Activated CD4-positive, alpha-beta T cell treated with anti-CD3 and anti-CD28 coated beads, Interleukin-2, Interleukin-6, amounts not matched to agents 100 ng/mL and 50 ng/mL, durations not matched to agents 16 hours and 8 hours (primary cell): ENCODE data around the gene CBX4.

Experiments used
- DNase-seq: peaks from one replicate; pipeline ENCODE4 v3.0.0-alpha.2; 2020

Gene CBX4

GRCh38 chr17:79841369-79842135 lies 2.3 kb upstream of the CBX4 start:
- DNase-seq = no peak

- no peak for DNase-seq
These were observed 1.7 kb upstream of the CBX4 start for GRCh38 chr17:79840989-79841286.

- DNase-seq = peak; percentile 27
These were observed 1.2 kb upstream of the CBX4 start for GRCh38 chr17:79840269-79840988.

GRCh38 chr17:79838522-79839274 lies 542 bp downstream of the CBX4 start:
- DNase-seq = peak; percentile 60

- DNase-seq = peak; percentile 29
These were observed 1.2 kb downstream of the CBX4 start for GRCh38 chr17:79837888-79838521.

- peak; percentile 60 for DNase-seq
These were observed 2.0 kb downstream of the CBX4 start for GRCh38 chr17:79836972-79837887.

- no peak for DNase-seq
These were observed 2.7 kb downstream of the CBX4 start for GRCh38 chr17:79836510-79836971.

GRCh38 chr17:79835953-79836509 lies 3.2 kb downstream of the CBX4 start:
- no peak for DNase-seq

- no peak for DNase-seq
These were observed 3.8 kb downstream of the CBX4 start for GRCh38 chr17:79835470-79835899.

GRCh38 chr17:79834565-79835469 lies 4.4 kb downstream of the CBX4 start:
- peak; percentile 47 for DNase-seq

GRCh38 chr17:79833744-79834564 lies 5.3 kb downstream of the CBX4 start:
- DNase-seq = no peak

GRCh38 chr17:79833110-79833450 lies 6.2 kb downstream of the CBX4 start:
- DNase-seq = no peak

- DNase-seq = no peak
These were observed 6.8 kb downstream of the CBX4 start for GRCh38 chr17:79832218-79833109.

- DNase-seq = no peak
These were observed 7.7 kb downstream of the CBX4 start for GRCh38 chr17:79831265-79832217.

GRCh38 chr17:79830763-79831264 lies 8.4 kb downstream of the CBX4 start:
- no peak for DNase-seq

- no peak for DNase-seq
These were observed 8.9 kb downstream of the CBX4 start for GRCh38 chr17:79830303-79830702.

GRCh38 chr17:79829457-79829856 lies 9.8 kb downstream of the CBX4 start:
- DNase-seq = no peak
